Epidermal melanocyte (primary cell): ENCODE data around the gene HOMER2.

Source experiments
- DNase-seq: peaks from one replicate; pipeline ENCODE4 v3.0.0; 2011; ENCODE audit warnings: low spot score; ENCODE audit not compliant: insufficient read length

Gene HOMER2

DNA sequence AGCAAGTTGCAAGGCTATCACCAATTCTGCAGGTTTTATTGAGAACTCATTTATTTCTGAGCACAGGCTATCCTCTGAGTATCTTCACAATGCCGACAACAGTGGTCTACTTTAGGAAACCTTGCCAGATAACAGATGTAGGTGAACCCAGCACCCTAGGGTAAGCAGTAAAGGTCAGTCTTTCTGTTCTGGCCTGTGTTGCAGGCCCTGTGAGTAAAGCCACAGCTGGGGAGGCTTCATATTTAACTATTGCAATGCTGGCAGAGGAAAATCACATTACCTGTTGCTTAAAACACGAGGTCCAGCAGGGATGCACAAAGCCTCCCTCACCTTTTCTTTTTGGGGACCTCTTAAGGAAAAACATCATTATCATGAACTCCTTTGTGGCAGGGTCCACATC, 87.6 kb downstream of the HOMER2 start:
- no peak for DNase-seq

DNA sequence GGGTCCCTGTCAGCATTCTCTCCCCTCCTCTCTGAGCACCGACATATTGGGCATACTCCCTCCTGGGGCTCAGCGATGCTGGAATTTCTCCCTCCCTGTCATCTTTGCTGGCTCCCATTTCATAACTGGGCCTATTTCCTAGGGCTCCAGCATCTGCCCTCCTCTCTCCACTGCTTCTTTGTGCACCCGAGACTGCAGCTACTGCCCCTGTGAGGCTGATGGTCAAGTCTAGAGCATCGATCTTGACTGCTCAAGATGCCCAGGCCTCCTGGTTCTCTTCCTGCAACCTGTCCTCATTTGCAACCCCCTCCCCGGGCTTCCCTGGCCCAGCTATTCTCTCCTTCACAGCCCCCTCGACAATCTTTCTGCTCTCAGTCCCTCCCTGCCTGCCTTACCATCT, 89.6 kb downstream of the HOMER2 start:
- no peak for DNase-seq

DNA sequence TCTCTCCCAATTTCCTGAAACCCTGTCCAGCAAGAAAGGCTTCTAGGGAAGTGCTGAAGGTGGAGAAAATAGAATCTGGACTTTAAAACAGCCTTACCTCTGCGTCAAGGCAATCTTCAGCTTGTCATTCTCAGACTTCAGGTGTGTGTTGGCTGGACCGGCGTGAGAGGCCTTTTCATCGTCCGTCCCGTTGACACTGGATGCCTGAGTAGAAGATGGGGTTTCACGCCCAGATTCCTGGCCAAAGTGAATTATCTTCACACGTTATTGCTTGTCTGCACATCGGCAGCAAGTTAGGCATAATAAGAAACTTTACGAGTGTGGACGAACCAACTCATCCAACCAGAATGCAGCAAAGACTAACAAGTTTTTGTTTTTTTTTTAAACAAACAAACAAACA, 93.6 kb downstream of the HOMER2 start:
- DNase-seq = no peak

DNA sequence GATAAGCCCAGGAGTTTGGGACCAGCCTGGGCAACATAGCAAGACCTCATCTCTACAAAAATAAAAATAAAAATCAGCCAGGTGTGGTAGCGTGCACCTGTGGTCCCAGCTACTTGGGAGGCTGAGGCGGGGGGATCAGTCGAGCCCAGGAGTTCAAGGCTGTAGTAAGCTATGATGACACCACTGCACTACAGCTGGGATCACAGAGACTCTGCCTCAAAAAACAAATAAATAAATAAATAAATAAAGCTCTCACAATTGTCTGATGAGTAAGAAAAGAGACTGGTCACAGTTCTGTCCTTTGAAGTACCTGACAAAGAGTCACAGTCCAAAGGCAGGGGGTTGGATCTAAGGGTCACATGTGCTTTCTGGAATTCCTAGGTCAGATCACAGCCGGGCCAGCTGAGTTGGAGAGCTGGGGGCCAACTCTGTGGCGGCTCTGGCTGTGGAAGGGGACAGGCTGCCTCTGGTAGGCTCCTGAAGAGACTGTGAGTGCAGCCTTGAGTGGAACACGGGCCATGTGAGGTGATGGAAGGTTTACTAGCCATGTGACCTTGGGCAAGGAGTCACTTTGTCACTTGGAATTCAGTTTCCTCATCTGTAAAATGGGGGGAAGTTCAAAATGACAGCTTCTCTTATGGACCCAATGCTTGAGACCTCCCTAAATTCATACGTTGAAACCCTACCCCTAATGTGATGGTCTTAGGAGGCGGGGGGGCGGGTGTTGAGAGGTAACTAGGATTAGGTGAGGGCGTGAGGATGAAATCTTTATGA, 95.9 kb downstream of the HOMER2 start:
- DNase-seq = no peak

DNA sequence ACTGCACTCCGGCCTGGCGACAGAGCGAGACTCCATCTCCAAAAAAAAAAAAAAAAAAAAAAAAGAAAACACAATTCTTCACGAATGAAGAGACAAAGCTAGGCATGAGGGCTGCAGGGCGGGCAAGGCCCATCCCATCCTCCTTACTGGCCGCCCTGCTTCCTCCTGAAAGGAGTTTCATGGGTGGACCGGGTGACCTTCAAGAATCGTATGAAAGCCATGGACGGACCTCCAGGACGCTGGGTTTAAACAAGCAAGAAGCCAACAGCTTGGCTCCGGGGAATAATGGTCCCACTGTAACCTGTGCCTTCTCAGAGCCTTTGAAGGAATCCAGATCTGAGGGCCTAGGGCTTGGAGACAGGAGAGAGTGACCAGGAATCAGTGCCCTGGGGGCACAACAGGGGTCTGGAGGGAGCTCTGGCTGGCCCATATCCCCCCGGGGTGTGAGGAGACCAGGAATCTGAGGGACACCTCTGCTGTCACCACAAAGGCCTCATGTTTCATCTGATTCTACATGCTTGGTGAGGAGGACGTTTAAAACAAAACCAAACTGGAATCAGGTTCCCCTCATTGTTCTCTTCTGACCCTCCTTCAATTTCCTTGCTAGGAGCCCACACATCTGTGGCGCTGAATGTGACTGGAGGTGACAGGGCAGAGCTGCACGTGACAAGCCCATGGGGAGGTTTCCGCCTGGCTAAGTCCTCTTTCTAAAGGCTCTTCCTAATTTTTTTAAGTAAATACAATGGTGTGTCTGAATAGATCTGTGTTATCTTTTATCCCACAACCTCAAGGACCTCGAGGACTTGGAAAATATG, 97.0 kb downstream of the HOMER2 start:
- DNase-seq = no peak

DNA sequence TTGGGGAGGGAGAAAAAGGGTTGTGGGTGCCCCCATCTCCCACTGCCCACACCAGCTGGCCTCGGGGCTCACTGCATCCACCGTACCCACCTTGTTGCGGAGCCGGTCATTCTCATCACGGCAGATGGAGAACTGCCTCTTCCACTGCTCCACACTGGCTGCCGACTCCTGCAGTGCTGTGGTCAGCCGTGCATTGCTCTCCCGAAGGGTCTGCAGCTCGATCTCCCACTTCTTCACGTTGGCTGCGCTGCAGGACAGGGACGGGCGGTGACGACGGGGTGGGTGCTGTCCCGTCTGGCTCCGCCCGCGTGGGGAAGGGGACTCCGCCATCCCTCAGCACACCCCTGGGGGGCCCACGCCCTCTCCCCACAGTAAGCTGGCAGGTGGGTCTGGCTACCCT, 98.0 kb downstream of the HOMER2 start:
- no peak for DNase-seq

DNA sequence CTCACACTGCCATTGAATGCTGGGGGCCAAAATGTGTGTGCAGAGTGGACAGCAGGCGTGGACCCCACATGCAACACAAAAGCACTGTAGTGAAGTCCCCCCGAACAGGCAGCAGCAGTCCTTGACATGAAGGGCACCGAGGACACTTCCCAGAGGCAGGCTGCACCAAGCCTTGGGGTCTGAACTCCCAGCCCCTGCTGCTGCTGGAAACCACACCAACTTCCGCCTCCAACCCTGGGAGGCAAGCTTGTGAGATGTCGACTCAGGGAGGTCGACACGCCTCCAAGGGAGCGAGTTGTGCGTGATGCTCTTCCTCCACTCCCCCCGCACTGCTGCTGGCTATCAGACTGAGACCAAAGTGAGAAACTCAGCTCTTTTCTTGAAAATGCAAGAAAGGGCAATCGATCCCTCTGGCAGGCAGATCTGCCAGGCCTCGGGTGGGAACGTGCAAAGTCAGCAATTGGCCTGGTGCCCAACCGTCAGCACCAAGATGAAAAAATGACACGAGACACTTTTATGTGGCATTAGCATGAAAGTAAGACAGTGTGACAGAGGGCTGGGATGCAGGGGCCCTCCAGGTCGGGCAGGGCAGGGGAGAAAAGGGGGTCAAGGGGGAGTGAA, 99.5 kb downstream of the HOMER2 start:
- DNase-seq = no peak

DNA sequence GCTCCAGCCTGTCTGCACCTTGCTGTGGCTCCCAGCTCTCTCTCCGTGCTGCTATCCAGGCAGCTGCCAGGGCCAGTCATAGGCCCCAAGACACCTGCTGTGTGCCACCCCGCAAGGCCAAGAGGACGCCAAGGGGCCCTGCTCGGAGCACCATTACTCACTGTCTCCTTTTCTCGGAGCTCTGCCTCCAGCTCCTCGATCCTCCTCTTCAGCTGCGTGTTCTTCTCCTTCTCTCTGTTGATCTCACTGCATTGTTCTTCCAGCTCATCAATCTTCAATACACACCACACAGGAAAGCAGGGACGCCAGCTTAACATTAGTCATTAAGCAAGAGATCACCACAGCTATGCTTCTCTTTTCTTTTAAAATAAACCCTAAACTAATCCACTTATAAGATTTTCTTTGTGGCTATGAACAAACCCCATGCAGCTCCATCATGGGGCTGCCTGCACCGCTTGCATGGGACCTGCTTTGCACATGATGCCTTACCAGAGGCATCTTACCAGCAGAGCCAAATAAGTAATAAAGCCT, 100.5 kb downstream of the HOMER2 start:
- DNase-seq = no peak

DNA sequence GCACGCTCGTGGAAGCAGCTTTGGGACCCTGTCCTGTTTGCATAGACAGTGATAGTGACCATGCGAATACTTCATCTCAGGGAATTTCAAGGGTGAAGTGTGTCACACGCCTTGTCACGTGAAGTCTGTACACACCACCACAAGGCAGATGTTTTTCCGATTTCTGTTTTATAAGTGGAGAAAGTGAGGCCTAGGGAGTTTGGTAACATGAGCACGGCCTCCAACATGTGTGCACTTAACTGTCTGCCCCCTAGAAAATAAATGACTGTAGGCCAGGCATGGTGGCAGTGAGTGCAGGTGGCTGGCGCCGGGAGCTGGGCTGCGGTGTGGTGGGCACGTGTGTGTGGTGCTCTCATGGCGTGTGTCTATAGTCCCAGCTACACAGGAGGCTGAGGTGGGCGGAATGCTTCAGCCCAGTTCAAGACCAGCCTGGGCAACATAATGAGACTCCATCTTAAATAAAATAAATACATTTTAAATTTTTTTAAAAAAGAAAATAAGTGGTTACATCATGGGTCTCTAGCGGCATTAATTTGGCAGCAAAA, 101.1 kb downstream of the HOMER2 start:
- no peak for DNase-seq

DNA sequence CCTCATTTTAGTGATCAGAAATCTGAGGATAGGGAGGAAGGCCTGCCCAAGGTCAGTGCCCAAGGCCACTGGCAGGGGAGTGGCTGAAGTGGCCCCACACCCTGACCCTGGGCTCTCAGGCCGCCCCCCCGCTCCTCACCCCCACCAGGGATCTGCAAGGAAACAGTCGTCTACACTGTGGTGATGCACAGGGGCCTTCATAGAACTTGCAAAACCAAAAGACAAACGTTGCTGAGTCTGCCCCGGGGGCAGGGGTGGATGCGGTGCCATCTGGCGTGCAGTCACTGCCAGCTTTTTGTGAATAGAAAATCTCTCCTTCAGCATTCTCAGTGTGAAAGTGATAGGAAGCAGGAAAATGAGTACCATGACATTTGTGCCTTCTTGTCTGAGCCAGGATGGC, 101.8 kb downstream of the HOMER2 start:
- DNase-seq = peak; percentile 44

DNA sequence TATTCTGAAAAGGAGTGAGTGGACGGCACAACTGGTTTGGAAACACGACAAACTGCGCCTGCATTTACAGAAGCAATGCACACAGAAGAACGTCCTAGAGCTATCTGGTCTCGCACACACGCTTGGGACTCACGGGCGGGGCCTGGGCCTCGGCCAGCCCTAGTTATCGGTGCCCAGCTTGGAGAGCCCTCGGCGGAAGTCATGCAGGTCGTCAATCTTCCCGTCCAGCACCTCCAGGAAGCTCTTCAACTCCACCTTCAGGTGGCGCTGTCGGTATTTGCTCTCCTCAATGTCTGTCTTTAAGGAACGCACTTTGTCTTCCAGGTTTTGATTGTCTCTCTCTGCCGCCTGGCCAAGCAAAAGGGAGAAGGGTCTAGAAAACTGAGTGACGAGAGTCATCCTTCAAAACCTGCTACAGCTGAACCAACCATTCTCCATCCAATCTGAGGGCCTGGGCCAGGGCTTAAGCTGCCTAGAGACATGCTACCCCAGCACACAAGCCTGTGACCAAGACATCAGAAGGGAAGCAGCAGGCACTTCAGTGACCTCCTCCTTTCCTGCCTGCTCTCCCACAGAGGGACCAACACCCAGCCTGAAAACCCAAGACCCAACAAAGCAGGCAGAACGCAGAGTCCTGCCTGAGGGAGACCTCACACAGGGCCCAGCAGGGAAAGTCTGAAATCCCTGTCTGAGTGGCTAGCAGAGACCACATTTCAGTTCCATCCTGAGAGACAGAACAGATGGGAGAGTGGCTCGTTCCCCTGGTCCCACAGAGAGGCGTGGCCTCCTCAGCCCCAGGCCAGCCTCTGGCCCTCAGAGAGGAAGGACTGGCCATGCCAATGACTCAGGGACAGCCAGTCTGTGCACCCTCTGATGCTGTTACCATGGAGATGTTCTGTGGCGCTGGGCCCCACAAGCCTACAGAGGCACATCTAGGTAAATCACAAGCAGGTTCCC, 102.7 kb downstream of the HOMER2 start:
- no peak for DNase-seq

DNA sequence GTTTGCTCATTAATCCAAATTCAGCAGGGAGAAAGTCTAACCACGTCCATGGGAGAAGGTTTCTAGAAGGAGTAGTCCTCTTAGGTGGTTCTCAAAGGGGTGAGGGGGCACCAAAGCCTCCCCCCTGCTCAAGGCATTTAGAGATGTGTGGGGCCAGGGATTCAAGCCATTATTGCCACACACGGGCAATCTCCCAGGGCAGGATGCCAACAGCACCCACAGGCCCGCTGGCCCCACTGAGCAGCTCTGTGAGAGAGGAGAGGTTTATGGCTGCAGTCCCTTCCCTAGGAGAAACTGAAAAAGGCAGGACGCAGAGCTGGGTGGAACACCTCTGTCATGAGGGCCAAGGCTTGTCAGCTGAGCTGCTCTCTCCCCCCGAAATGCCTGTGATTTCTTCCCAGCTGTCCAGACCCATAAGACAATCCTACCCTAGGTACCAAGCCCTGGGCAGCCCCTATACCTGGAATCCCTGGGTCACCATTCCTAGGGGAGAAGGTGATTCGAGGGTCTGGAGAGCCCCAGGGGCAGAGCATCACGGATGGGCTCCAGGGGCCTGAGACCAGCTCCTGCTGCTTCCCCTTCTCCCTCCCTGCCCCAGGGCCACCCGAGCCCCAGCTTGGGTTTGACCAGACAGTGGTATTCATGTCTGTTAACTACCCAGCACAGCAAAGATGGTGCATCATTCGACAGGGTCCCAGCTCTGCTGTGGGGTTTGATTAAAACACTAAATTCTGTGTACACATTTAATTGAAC, 104.1 kb downstream of the HOMER2 start:
- no peak for DNase-seq

DNA sequence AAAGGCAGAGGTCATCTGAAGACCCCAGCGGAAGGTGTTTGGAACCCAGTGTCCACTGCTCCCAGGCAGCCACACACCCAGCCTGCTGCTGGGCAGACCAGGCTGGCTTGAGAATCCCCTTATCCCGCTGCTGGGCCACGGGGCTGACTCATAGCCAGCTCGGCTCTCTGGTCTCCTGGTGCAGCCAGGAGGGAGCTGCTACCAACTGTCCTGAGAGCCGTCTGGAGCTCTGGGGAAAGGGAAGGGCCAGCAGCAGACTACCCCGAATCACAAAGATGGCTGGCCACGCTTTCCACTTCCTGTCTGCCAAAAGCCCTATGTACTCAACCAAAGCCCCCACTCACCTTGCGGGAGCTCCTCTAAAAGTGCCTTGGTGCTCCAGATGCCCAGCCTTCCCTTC, 104.8 kb downstream of the HOMER2 start:
- no peak for DNase-seq

DNA sequence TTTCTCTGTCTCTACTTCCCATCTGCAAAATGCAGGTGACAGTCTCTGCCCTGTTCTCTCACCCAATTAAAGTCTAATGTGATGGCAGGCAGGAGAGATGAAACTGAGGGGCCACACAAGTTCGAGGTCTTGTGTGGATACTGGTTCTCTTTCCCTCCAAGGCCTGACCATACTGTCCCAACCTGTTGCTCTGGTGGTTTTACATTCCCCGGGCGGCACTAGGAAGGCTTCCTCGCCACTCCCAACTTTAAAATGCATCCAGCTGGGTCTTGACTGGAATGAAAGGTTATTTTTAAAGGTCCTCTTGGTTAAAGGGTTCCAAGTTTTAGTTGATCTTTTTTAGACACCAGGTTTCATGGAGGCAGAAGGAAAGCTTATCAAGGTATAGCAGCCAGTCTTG, 105.9 kb downstream of the HOMER2 start:
- no peak for DNase-seq

DNA sequence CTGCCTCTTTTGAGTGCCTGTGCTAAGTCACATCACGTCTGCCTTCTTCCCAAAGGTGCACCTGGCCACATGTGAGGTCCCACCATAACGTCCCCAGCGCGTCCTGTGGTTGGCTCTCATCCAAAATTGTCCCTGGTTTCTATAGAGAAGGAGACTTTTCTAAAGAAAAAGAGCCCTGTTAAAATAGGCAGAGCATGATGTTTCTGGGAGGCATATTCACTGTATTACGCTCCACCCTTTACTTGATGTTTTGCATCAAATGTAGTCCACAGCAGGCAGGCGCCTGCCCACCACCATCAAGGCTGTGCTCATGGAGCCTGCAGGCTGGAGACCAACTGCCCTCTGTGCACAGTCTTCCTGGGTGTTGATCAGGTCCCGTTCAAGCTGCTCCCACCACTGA, 106.8 kb downstream of the HOMER2 start:
- DNase-seq = no peak

DNA sequence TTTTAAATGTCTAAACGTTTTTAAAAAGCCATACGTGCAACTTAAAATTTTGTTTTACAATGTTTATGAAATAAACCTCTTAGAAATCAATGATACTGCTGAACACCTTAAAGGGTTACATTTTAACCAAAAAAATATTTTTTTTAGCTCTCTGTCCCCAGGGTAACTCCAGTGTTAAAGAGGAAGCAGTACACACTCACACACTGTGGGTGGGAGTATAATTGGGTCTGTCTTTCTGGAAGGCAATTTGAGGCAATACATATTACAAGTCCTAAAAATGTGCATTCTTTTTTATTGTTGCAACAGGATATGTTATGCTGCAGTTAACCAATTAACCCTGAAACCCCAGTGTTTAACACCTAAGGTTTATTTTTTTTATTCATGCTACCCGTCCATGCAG, 109.0 kb downstream of the HOMER2 start:
- DNase-seq = no peak

DNA sequence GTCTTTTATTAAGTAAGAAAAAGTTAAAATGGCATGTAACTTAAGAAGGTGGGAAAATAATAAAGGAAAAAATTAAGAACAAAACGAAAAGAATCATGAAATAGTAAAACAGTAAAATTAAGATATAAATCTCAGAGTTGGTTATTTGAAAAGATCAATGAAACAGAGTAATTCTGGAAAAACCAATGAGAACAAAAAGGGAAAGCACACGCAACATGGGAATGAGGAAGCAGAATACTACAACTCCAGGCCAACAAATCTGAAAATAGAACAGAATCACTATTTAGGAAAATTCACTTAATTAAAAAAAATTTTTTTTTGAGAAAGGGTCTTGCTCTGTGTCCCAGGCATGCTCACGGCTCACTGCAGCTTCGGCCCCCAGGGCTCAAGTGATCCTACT, 112.4 kb downstream of the HOMER2 start:
- no peak for DNase-seq

DNA sequence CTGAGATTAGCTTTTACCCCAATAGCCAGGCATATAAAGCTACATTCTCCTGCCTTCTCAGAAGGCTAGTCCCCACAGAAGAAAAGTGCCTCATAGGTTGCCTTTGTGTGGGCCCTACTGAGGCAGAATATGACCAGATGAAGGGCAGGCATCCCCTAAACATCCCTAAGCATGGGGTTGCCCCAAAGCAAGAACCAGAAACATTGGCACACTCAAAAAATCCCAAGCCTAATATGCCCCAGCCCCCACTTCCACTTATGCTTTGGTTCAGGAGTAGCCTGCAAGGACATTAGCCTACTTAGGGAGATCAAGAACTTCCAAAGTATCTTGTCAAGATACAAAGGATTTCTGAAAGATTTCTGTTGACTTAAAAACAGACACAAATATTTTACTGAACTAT, 113.4 kb downstream of the HOMER2 start:
- DNase-seq = no peak

DNA sequence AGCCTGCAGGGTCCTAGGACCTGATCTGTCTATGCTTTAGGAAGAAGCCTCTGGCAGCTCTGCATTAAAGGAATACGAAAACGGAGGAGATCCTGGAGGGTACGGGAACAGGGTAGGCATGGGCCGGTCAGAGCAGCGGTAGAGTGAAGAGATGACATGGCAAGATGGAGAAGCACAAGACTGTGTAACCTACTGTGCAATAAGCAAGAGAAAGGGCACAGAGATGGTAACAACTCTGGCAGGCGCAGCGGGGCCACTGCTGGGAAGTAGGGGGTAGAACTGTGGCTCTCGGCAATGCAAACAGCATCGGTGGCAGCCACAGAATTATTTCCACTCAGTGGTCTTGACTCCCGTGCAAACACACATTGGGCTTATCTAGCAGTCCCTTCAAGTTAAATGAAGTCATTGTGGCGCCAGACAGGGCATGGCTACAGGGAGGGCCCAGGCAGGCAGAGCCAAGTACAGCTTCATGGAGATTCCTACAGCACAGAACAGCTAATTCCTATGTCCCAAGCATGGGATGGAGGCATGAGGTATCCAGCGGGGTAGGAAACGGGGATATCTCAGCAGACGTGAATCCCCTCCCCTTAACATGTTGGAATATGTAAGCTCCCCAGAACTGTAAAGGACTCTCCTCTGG, 114.3 kb downstream of the HOMER2 start:
- DNase-seq = no peak
